HEK293 (cell line): ENCODE measurements around the gene C8B.

ENCODE experiments used
- CTCF ChIA-PET: fragments of 350-600 bp; formaldehyde crosslinking; extraction: SDS; loops from one replicate; lab custom pipeline; 2021; ENCODE audit warnings: antibody characterized with exemption; lab: Yijun Ruan, JAX
- POLR2A ChIA-PET: fragments of 300-600 bp; formaldehyde crosslinking; extraction: SDS; loops from one replicate; lab custom pipeline; 2020; ENCODE audit warnings: antibody characterized with exemption, inconsistent platforms; lab: Yijun Ruan, JAX
- H3K27ac ChIP-seq: fragments of 200-500 bp; sonication (Bioruptor generic); 2 replicates; pipeline ENCODE4 v1.5.1; 2014; ENCODE audit warnings: low read depth, low read length, control low read depth, inconsistent platforms; ENCODE audit errors: extremely low read depth
- H3K36me3 ChIP-seq, 2 experiments: fragments of 200-500 bp in 1 of 2; sonication (Bioruptor generic) in 1 of 2; 1 replicate in 1 of 2; 2 replicates in 1 of 2; pipeline ENCODE4 v1.5.1; 2014 to 2017; ENCODE audit warnings: inconsistent platforms in 2 of 2, low read length in 2 of 2; ENCODE audit not compliant: control insufficient read depth in 2 of 2, insufficient read depth in 1 of 2
- H3K4me1 ChIP-seq: fragments of 200-500 bp; sonication (Bioruptor generic); 2 replicates; pipeline ENCODE4 v1.5.1; 2014; ENCODE audit warnings: mild to moderate bottlenecking, low read length, inconsistent platforms; ENCODE audit not compliant: control insufficient read depth, insufficient read depth
- H3K4me3 ChIP-seq: 2 replicates; pipeline ENCODE4 v1.5.1; 2011; ENCODE audit warnings: low read depth, mild to moderate bottlenecking, control low read depth, low read length, moderate library complexity
- H3K9me3 ChIP-seq: fragments of 200-500 bp; sonication (Bioruptor generic); 2 replicates; pipeline ENCODE4 v1.5.1; 2014; ENCODE audit warnings: low read depth, low read length, inconsistent platforms; ENCODE audit not compliant: control insufficient read depth, insufficient read depth
- GLIS1 ChIP-seq: fragments of 450-650 bp; formaldehyde crosslinking; IDR thresholded peaks from 2 replicates; pipeline ENCODE4 v1.5.1; 2016; ENCODE audit warnings: missing biosample characterization, missing genetic modification characterization
- GLIS2 ChIP-seq: fragments of 450-650 bp; formaldehyde crosslinking; IDR thresholded peaks from 2 replicates; pipeline ENCODE4 v1.5.1; 2016; ENCODE audit warnings: missing biosample characterization, missing genetic modification characterization
- KLF16 ChIP-seq: fragments of 450-650 bp; formaldehyde crosslinking; IDR thresholded peaks from 2 replicates; pipeline ENCODE4 v1.5.1; 2017; ENCODE audit warnings: missing biosample characterization, missing genetic modification characterization
- MZF1 ChIP-seq: fragments of 450-650 bp; formaldehyde crosslinking; IDR thresholded peaks from 2 replicates; pipeline ENCODE4 v1.5.1; 2017; ENCODE audit warnings: missing biosample characterization, missing genetic modification characterization, borderline replicate concordance
- TRIM28 ChIP-seq: IDR thresholded peaks from 2 replicates; pipeline ENCODE4 v1.6.1; 2011; ENCODE audit warnings: low read length, control low read depth, borderline replicate concordance
- ZEB2 ChIP-seq: fragments of 450-650 bp; formaldehyde crosslinking; IDR thresholded peaks from 2 replicates; pipeline ENCODE4 v1.5.1; 2016; ENCODE audit warnings: missing biosample characterization, missing genetic modification characterization
- ZFP37 ChIP-seq: fragments of 450-650 bp; formaldehyde crosslinking; IDR thresholded peaks from 2 replicates; pipeline ENCODE4 v1.5.1; 2016; ENCODE audit warnings: missing biosample characterization, missing genetic modification characterization
- ZNF10 ChIP-seq: fragments of 450-650 bp; formaldehyde crosslinking; IDR thresholded peaks from 2 replicates; pipeline ENCODE4 v1.5.1; 2017; ENCODE audit warnings: missing biosample characterization, missing genetic modification characterization
- ZNF146 ChIP-seq: fragments of 450-650 bp; formaldehyde crosslinking; IDR thresholded peaks from 2 replicates; pipeline ENCODE4 v1.5.1; 2016; ENCODE audit warnings: missing biosample characterization, missing genetic modification characterization
- ZNF266 ChIP-seq: fragments of 450-650 bp; formaldehyde crosslinking; IDR thresholded peaks from 2 replicates; pipeline ENCODE4 v1.5.1; 2016; ENCODE audit warnings: missing biosample characterization, missing genetic modification characterization, low read depth
- ZNF366 ChIP-seq: fragments of 450-650 bp; formaldehyde crosslinking; conservative IDR thresholded peaks from 2 replicates; pipeline ENCODE4 v1.5.1; 2016; ENCODE audit warnings: missing biosample characterization, missing genetic modification characterization
- ZNF621 ChIP-seq: fragments of 450-650 bp; formaldehyde crosslinking; IDR thresholded peaks from 2 replicates; pipeline ENCODE4 v1.5.1; 2017; ENCODE audit warnings: missing biosample characterization, missing genetic modification characterization
- ZNF624 ChIP-seq: fragments of 450-650 bp; formaldehyde crosslinking; IDR thresholded peaks from 2 replicates; pipeline ENCODE4 v1.5.1; 2017; ENCODE audit warnings: missing biosample characterization, missing genetic modification characterization
- ZNF660 ChIP-seq: fragments of 450-650 bp; IDR thresholded peaks from 2 replicates; pipeline ENCODE4 v1.5.1; 2018; ENCODE audit warnings: missing biosample characterization, mild to moderate bottlenecking, missing genetic modification characterization
- ZNF670 ChIP-seq: fragments of 450-650 bp; formaldehyde crosslinking; IDR thresholded peaks from 2 replicates; pipeline ENCODE4 v1.5.1; 2016; ENCODE audit warnings: missing biosample characterization, missing genetic modification characterization, low read depth
- TF ChIP-seq, protein P1 (sequence below): fragments of 450-650 bp; formaldehyde crosslinking; IDR thresholded peaks from 2 replicates; pipeline ENCODE4 v1.5.1; 2016; ENCODE audit warnings: missing biosample characterization, missing genetic modification characterization
- TF ChIP-seq, protein P2 (sequence below): fragments of 450-650 bp; formaldehyde crosslinking; optimal IDR thresholded peaks from 2 replicates; pipeline ENCODE3; 2016; ENCODE audit warnings: missing biosample characterization, mild to moderate bottlenecking, missing genetic modification characterization
- TF ChIP-seq, protein P3 (sequence below): fragments of 450-650 bp; formaldehyde crosslinking; IDR thresholded peaks from 2 replicates; pipeline ENCODE4 v1.5.1; 2016; ENCODE audit warnings: missing biosample characterization, missing genetic modification characterization
- TF ChIP-seq, protein P4 (sequence below): fragments of 450-650 bp; formaldehyde crosslinking; IDR thresholded peaks from 2 replicates; pipeline ENCODE4 v1.5.1; 2017; ENCODE audit warnings: missing biosample characterization, mild to moderate bottlenecking, missing genetic modification characterization, moderate library complexity
- TF ChIP-seq, protein P5 (sequence below): fragments of 450-650 bp; formaldehyde crosslinking; IDR thresholded peaks from 2 replicates; pipeline ENCODE4 v1.5.1; 2016; ENCODE audit warnings: missing biosample characterization, missing genetic modification characterization

C8B gene

DNA sequence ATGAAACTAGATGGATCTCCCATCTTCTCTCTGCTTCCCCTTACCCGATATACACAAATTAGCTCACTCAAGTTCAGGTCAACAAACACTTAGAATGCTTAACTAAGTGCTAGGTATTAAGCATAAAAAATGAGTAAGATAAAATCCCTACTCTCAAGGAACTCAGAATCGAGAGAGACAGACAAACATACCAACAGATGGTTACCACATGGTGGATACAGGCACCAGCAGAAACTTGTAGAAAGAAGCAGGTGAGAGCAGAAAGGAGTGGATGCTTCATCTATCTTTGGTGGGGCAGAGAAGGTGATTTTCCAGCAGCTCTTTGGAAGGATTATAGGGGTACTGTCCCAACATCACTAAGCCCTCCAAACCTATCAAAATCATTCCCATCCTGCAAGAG is 32.2 kb downstream of the C8B start:
- Histone ChIP-seq H3K4me3 (no peak overlapping the region), H3K4me1 (no peaks in the 10 kb centered on the region), H3K9me3 (no peaks in the 10 kb centered on the region), H3K27ac (no peak overlapping the region), H3K36me3 (no peaks in the 10 kb centered on the region)
- ChIA-PET CTCF (no interaction called here), POLR2A (no interaction called here)
- TF ChIP-seq, protein P1, sequence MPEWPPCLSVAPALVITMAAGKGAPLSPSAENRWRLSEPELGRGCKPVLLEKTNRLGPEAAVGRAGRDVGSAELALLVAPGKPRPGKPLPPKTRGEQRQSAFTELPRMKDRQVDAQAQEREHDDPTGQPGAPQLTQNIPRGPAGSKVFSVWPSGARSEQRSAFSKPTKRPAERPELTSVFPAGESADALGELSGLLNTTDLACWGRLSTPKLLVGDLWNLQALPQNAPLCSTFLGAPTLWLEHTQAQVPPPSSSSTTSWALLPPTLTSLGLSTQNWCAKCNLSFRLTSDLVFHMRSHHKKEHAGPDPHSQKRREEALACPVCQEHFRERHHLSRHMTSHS (tag by site-specific recombination), result no peak
- TF ChIP-seq, protein P2, sequence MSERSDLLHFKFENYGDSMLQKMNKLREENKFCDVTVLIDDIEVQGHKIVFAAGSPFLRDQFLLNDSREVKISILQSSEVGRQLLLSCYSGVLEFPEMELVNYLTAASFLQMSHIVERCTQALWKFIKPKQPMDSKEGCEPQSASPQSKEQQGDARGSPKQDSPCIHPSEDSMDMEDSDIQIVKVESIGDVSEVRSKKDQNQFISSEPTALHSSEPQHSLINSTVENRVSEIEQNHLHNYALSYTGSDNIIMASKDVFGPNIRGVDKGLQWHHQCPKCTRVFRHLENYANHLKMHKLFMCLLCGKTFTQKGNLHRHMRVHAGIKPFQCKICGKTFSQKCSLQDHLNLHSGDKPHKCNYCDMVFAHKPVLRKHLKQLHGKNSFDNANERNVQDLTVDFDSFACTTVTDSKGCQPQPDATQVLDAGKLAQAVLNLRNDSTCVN (tag by site-specific recombination), result no peak
- TF ChIP-seq ZNF366, result no peak
- TF ChIP-seq, protein P3, sequence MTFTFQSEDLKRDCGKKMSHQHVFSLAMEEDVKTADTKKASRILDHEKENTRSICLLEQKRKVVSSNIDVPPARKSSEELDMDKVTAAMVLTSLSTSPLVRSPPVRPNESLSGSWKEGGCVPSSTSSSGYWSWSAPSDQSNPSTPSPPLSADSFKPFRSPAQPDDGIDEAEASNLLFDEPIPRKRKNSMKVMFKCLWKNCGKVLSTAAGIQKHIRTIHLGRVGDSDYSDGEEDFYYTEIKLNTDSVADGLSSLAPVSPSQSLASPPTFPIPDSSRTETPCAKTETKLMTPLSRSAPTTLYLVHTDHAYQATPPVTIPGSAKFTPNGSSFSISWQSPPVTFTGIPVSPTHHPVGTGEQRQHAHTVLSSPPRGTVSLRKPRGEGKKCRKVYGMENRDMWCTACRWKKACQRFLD (tag by site-specific recombination), result no peak
- no peak for TF ChIP-seq TRIM28
- TF ChIP-seq, protein P4, sequence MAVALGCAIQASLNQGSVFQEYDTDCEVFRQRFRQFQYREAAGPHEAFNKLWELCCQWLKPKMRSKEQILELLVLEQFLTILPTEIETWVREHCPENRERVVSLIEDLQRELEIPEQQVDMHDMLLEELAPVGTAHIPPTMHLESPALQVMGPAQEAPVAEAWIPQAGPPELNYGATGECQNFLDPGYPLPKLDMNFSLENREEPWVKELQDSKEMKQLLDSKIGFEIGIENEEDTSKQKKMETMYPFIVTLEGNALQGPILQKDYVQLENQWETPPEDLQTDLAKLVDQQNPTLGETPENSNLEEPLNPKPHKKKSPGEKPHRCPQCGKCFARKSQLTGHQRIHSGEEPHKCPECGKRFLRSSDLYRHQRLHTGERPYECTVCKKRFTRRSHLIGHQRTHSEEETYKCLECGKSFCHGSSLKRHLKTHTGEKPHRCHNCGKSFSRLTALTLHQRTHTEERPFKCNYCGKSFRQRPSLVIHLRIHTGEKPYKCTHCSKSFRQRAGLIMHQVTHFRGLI (tag by site-specific recombination), result no peak
- TF ChIP-seq, protein P5, sequence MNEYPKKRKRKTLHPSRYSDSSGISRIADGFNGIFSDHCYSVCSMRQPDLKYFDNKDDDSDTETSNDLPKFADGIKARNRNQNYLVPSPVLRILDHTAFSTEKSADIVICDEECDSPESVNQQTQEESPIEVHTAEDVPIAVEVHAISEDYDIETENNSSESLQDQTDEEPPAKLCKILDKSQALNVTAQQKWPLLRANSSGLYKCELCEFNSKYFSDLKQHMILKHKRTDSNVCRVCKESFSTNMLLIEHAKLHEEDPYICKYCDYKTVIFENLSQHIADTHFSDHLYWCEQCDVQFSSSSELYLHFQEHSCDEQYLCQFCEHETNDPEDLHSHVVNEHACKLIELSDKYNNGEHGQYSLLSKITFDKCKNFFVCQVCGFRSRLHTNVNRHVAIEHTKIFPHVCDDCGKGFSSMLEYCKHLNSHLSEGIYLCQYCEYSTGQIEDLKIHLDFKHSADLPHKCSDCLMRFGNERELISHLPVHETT, result no peak
- TF ChIP-seq ZNF266 (tag by site-specific recombination), result no peak
- no peak for TF ChIP-seq GLIS2 (tag by site-specific recombination)
- no peak for TF ChIP-seq ZFP37 (tag by site-specific recombination)
- TF ChIP-seq ZEB2 (tag by site-specific recombination), result no peak
- no peak for TF ChIP-seq ZNF670 (tag by site-specific recombination)
- TF ChIP-seq ZNF624 (tag by site-specific recombination), result no peak
- TF ChIP-seq MZF1 (tag by site-specific recombination), result no peak
- TF ChIP-seq KLF16 (tag by site-specific recombination), result no peak

DNA sequence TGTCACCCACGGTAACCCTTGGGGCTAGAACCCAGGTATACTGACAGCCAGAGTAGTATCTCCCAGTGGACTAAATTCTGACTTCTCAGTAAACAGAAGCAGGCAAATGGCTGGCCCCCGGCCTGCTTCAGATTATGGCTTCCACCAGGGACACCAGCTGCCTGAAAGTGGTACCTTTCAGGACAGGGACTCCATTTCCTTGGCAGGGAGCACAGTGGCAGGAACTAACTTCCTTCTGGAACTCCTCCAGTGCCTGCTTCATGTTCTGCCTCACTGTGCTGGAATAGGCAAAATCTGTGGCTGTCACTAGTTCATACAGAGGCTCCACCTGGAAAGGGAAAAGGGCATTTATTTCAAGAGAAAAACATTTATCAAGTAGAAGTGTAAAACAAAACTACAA is 32.7 kb downstream of the C8B start:
- H3K4me1 ChIP-seq, result no peaks in the 10 kb centered on the region
- H3K27ac ChIP-seq, result no peak overlapping the region
- no peaks in the 10 kb centered on the region for H3K9me3 ChIP-seq
- no peak overlapping the region for H3K4me3 ChIP-seq
- ChIA-PET CTCF (no interaction called here), POLR2A (no interaction called here)
- no peaks in the 10 kb centered on the region for H3K36me3 ChIP-seq
- TF ChIP-seq ZNF660 (tag by site-specific recombination) (no peak), GLIS1 (tag by site-specific recombination) (no peak), ZNF146 (tag by site-specific recombination) (no peak), ZNF10 (tag by site-specific recombination) (no peak), ZNF621 (tag by site-specific recombination) (no peak)
- TF ChIP-seq, protein P5, result no peak
- TF ChIP-seq, all 188 proteins: peak for 0
